ENCODE measurements around the gene P2RX1.

The P2RX1 gene

GRCh38 chr17:3921006-3921405, 4.7 kb upstream of the P2RX1 start:
- Histone ChIP-seq H3K36me3 (ENCODE audit: insufficient read depth, low read length) (peaks cover 19% of the 10 kb centered on the region), H3K9me2 (ENCODE audit: low read depth, low read length) (no peaks in the 10 kb centered on the region), H3K4me3 (ENCODE audit: low read depth, low read length, poor library complexity, severe bottlenecking) (no peak overlapping the region), H3K9ac (ENCODE audit: low read length) (no peak overlapping the region), H3K27ac (ENCODE audit: low read depth, low read length, poor library complexity, severe bottlenecking) (no peak overlapping the region), H3K27me3 (ENCODE audit: insufficient read depth, low read length) (peaks cover 6% of the 10 kb centered on the region; the same call in 1 of the 2 replicates), H3K4me2 (ENCODE audit: low read length) (no peak overlapping the region), H3F3A (ENCODE audit: insufficient read depth, low read length) (no peaks in the 10 kb centered on the region), H4K20me1 (ENCODE audit: insufficient read depth, low read length) (no peaks in the 10 kb centered on the region), H2AFZ (ENCODE audit: low read length) (no peak overlapping the region), H3K9me3 (ENCODE audit: low read length) (no peaks in the 10 kb centered on the region), H3K79me2 (ENCODE audit: insufficient read depth, low read length) (no peaks in the 10 kb centered on the region), H3K4me1 (ENCODE audit: insufficient read depth, low read length, severe bottlenecking) (peaks cover 20% of the 10 kb centered on the region)
- no peak for TF ChIP-seq EZH2 (IDR thresholded peaks at IDR 0.05; ENCODE audit: borderline replicate concordance, low read length)
- TF ChIP-seq CTCF (IDR thresholded peaks at IDR 0.05; ENCODE audit: low read length): no peak

- H3K4me1 ChIP-seq (ENCODE audit: insufficient read depth, low read length, severe bottlenecking): peaks cover 24% of the 10 kb centered on the region
- H2AFZ ChIP-seq (ENCODE audit: low read length): no peak overlapping the region
- no peak overlapping the region for H3K27ac ChIP-seq (ENCODE audit: low read depth, low read length, poor library complexity, severe bottlenecking)
- H3K9ac ChIP-seq (ENCODE audit: low read length): no peak overlapping the region
- no peaks in the 10 kb centered on the region for H3K79me2 ChIP-seq (ENCODE audit: insufficient read depth, low read length)
- no peaks in the 10 kb centered on the region for H4K20me1 ChIP-seq (ENCODE audit: insufficient read depth, low read length)
- peaks cover 6% of the 10 kb centered on the region; the same call in 1 of the 2 replicates for H3K27me3 ChIP-seq (ENCODE audit: insufficient read depth, low read length)
- H3K9me3 ChIP-seq (ENCODE audit: low read length): no peaks in the 10 kb centered on the region
- TF ChIP-seq EZH2 (IDR thresholded peaks at IDR 0.05; ENCODE audit: borderline replicate concordance, low read length) (no peak), CTCF (IDR thresholded peaks at IDR 0.05; ENCODE audit: low read length) (no peak)
- no peaks in the 10 kb centered on the region for H3K9me2 ChIP-seq (ENCODE audit: low read depth, low read length)
- no peak overlapping the region for H3K4me3 ChIP-seq (ENCODE audit: low read depth, low read length, poor library complexity, severe bottlenecking)
- peaks cover under 1% of the 10 kb centered on the region for H3K36me3 ChIP-seq (ENCODE audit: insufficient read depth, low read length)
- no peak overlapping the region for H3K4me2 ChIP-seq (ENCODE audit: low read length)
- H3F3A ChIP-seq (ENCODE audit: insufficient read depth, low read length): no peaks in the 10 kb centered on the region
These were observed 2.9 kb upstream of the P2RX1 start for GRCh38 chr17:3919123-3919624.

GRCh38 chr17:3918372-3919122, 2.3 kb upstream of the P2RX1 start:
- H3K4me1 ChIP-seq (ENCODE audit: insufficient read depth, low read length, severe bottlenecking): peaks cover 30% of the 10 kb centered on the region
- no peaks in the 10 kb centered on the region for H3K36me3 ChIP-seq (ENCODE audit: insufficient read depth, low read length)
- no peaks in the 10 kb centered on the region for H3K9me3 ChIP-seq (ENCODE audit: low read length)
- H3F3A ChIP-seq (ENCODE audit: insufficient read depth, low read length): no peaks in the 10 kb centered on the region
- no peak overlapping the region for H3K4me2 ChIP-seq (ENCODE audit: low read length)
- H2AFZ ChIP-seq (ENCODE audit: low read length): no peak overlapping the region
- H3K27ac ChIP-seq (ENCODE audit: low read depth, low read length, poor library complexity, severe bottlenecking): no peak overlapping the region
- H3K9ac ChIP-seq (ENCODE audit: low read length): no peak overlapping the region
- no peaks in the 10 kb centered on the region for H3K9me2 ChIP-seq (ENCODE audit: low read depth, low read length)
- peaks cover 6% of the 10 kb centered on the region; the same call in 1 of the 2 replicates for H3K27me3 ChIP-seq (ENCODE audit: insufficient read depth, low read length)
- no peak overlapping the region for H3K4me3 ChIP-seq (ENCODE audit: low read depth, low read length, poor library complexity, severe bottlenecking)
- H3K79me2 ChIP-seq (ENCODE audit: insufficient read depth, low read length): no peaks in the 10 kb centered on the region
- TF ChIP-seq CTCF (IDR thresholded peaks at IDR 0.05; ENCODE audit: low read length) (no peak), EZH2 (IDR thresholded peaks at IDR 0.05; ENCODE audit: borderline replicate concordance, low read length) (no peak)
- H4K20me1 ChIP-seq (ENCODE audit: insufficient read depth, low read length): no peaks in the 10 kb centered on the region
